ENCODE data around the gene BMPR1A.

Gene BMPR1A

GRCh38 chr10:86804805-86805204 lies 48.4 kb downstream of the BMPR1A start:
- DNase-seq = no peak

- DNase-seq = no peak
These were observed 56.7 kb downstream of the BMPR1A start for GRCh38 chr10:86813101-86813500.

- no peak for DNase-seq
These were observed 57.6 kb downstream of the BMPR1A start for GRCh38 chr10:86813982-86814381.

- no peak for DNase-seq
These were observed 58.7 kb downstream of the BMPR1A start for GRCh38 chr10:86815035-86815617.

- no peak for DNase-seq
These were observed 59.2 kb downstream of the BMPR1A start for GRCh38 chr10:86815640-86816039.

GRCh38 chr10:86817246-86817645 lies 60.8 kb downstream of the BMPR1A start:
- DNase-seq = no peak

GRCh38 chr10:86819567-86819966 lies 63.1 kb downstream of the BMPR1A start:
- DNase-seq = no peak

- DNase-seq = no peak
These were observed 64.1 kb downstream of the BMPR1A start for GRCh38 chr10:86820509-86820908.

- no peak for DNase-seq
These were observed 65.1 kb downstream of the BMPR1A start for GRCh38 chr10:86821388-86821999.

GRCh38 chr10:86823565-86823964 lies 67.1 kb downstream of the BMPR1A start:
- DNase-seq = no peak

GRCh38 chr10:86824151-86824550 lies 67.7 kb downstream of the BMPR1A start:
- DNase-seq = no peak

- no peak for DNase-seq
These were observed 68.9 kb downstream of the BMPR1A start for GRCh38 chr10:86825366-86825765.

- DNase-seq = no peak
These were observed 71.2 kb downstream of the BMPR1A start for GRCh38 chr10:86827639-86828038.

- DNase-seq = no peak
These were observed 71.7 kb downstream of the BMPR1A start for GRCh38 chr10:86828145-86828544.

- no peak for DNase-seq
These were observed 73.1 kb downstream of the BMPR1A start for GRCh38 chr10:86829472-86829871.

GRCh38 chr10:86830043-86830591 lies 73.7 kb downstream of the BMPR1A start:
- DNase-seq = no peak

GRCh38 chr10:86833969-86834368 lies 77.5 kb downstream of the BMPR1A start:
- no peak for DNase-seq

- DNase-seq = no peak
These were observed 79.6 kb downstream of the BMPR1A start for GRCh38 chr10:86836044-86836443.

- no peak for DNase-seq
These were observed 81.2 kb downstream of the BMPR1A start for GRCh38 chr10:86837663-86838062.

- no peak for DNase-seq
These were observed 84.1 kb downstream of the BMPR1A start for GRCh38 chr10:86840498-86840897.

- no peak for DNase-seq
These were observed 89.7 kb downstream of the BMPR1A start for GRCh38 chr10:86846088-86846487.

GRCh38 chr10:86848747-86849146 lies 92.3 kb downstream of the BMPR1A start:
- no peak for DNase-seq

- DNase-seq = no peak
These were observed 92.9 kb downstream of the BMPR1A start for GRCh38 chr10:86849181-86849894.

GRCh38 chr10:86850481-86850880 lies 94.1 kb downstream of the BMPR1A start:
- DNase-seq = no peak
